Activated CD8-positive, alpha-beta memory T cell treated with anti-CD3 and anti-CD28 coated beads, Interleukin-2, amount 50 U/mL, for 4 hours (primary cell): ENCODE measurements around the gene OMD.
"Not testable (repeated sequence)": the region's sequence is repeated elsewhere in the genome, so short reads cannot be mapped to it uniquely, and the experiment has no call there.

Source experiments
- DNase-seq: peaks from one replicate; pipeline ENCODE4 v3.0.0-alpha.2; 2020

OMD gene, protein sequence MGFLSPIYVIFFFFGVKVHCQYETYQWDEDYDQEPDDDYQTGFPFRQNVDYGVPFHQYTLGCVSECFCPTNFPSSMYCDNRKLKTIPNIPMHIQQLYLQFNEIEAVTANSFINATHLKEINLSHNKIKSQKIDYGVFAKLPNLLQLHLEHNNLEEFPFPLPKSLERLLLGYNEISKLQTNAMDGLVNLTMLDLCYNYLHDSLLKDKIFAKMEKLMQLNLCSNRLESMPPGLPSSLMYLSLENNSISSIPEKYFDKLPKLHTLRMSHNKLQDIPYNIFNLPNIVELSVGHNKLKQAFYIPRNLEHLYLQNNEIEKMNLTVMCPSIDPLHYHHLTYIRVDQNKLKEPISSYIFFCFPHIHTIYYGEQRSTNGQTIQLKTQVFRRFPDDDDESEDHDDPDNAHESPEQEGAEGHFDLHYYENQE

DNA sequence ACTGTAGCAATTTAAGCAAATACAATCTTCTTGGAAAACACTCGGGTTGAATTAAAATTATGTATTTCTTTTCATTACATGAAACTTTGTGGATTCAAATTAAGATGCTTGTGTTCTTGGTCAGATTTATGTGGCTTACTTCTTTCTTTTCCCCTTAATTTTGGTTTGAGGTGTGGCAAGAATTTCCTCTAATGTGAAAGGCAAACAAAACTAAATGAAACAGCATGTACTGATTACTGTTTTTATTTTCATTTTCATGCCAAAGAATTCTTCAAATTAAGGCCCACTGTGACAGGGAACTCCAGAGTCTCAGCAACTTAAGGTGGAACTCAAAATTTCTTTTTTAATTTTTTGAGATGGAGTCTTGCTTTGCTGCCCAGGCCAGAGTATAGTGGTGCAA, at the start of gene OMD:
TSS of gene OMD (minus strand) at position 132 of the 400 bp plus-strand sequence. CDS start 6,913 bp downstream, outside the sequence.
- DNase-seq = no peak

DNA sequence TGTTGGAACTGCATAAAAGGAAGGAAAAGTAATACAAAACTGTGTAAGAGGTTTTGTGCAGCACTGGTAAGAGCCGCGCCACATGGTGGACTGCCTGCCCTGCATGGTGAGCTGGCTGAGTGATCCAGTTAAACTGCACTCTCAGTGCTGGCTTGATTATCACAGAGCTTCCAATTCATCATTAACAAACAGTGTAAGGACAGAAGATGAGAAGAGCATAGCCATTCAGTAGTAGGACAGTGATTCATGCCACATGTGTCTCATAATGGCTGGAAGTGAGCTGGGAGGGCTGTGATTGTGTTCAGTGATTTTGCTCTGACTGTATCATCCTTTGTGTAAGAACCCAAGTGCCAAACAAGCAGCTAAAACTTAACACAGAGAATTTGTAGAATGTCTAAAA, 43.9 kb upstream of the OMD start:
- no peak for DNase-seq

DNA sequence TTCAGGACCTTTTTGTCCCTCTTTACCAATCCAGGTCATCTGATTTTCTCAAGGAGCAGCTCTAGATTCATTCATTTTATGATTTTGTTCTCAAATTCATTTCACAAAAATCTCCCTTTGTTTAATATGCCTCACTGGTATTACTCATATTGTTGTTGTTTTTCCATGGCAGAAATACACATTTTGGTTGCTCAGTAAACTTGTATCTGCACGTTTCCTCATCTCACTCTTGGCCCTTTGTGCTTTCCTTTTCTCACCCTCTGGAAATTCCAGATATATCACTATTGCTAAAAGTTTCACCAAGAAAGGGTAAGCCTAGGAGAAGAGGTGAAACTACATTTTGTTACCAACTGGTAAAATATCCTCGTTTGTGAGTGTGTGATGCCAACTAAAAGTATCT, 43.2 kb upstream of the OMD start:
- no peak for DNase-seq

DNA sequence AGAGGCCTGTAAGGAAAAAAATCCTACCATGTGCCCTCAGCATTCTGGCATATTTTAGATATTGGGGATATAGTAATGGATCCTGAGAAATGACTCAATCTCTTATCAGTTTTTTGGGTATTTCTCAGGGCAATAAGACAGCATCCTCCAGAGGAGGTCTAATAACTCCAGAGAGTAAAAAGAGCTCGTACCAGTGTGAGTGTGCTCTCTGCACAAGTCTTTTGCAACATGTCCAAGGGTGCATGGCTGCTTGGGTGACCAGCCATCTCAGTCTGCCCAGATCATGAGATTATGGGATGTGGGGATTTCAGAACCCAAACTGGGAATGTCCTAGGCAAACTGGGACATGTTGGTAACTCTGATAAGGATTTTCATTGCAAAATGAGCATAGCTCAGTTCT, 42.8 kb upstream of the OMD start:
- DNase-seq = no peak

DNA sequence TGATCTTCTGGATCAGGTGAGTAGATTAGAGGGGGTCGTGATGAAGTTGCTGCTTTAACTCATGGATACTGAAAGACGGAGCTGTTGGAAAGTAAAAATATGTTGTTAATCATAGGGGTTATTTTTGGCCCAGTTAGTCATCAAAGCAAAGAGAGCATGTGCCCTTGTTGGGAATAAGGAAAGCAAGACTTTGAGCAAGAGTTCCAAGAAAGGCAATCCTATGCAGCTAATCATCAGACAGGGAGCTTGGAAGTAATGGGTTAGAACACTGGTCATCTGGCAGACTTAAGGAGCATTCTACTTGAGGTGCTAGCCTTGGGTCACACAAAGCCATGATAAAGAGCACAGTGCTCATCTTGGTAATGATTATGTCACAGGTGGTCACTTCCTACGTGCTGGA, 39.7 kb upstream of the OMD start:
- DNase-seq = no peak

DNA sequence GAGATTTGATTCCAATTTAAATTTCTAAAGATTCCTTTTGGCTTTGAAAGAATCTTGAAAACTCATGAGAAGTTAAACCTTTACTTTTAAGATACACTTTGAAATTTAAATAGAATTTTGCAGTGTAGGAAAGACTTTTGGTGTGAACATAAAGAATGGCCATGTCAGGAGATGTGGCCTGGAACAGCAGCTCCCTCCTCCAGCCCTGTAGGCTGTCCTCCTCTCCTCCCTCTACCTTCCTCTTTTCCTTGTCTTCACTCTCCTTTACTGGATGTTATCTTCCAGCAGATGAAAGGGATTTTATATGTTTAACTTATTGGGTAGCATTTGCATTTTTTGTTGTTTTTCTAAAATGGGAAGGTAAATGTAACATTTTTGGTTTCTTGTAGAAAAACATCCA, 39.1 kb upstream of the OMD start:
- no peak for DNase-seq

DNA sequence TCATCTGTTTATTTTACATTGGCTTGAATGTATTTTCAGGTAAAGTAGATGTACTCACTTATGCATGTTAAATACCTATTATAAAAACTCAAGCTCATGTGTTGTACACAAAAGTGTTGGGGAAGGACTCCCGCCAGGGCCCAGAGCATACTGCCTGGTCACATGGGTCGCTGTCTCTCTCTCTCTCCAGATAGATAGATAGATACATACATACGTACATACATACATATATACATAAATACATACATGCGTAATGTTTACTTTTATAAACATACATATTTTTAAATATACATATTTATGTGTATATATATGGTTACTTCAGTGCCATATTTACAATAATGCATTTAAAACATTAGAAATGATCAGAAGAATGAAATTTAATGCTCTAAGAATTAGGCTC, 33.3 kb upstream of the OMD start:
- DNase-seq = no peak

DNA sequence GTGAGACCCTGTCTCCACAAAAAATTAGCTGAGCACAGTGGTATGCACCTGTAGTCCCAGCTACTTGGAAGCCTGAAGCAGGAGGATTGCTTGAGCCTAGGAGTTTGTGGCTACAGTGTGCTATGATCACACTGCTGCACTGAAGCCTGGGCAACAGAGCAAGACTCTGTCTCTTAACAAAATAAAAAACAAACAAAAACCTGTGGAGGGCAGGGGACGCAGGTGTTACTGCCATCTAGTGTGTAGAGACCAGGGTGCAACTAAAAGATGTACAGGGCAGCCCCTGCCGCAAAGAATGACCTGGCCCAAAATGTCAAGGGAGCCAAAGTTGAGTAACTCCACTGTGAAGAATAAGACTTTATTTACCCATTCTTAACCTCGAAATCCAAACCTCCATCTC, 30.9 kb upstream of the OMD start:
- no peak for DNase-seq

DNA sequence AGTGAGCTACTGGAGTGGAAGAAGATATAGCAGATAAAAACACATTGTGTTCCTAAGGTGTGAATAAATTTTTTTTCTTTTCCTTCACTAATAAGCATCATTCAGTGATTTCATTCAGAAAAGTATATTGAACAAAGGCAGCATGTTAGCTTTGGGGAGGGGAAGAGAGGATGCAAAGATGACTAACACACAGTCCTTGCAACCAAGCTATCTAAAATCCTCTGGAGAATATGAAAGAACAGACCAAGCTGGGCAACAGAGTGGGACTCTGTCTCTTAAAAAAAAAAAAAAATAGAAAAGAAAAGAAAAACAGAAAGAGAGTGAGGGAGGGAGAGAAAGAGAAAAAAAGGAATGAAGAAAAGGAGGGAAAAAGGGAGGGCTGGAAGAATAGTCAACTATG, 22.3 kb upstream of the OMD start:
- no peak for DNase-seq

DNA sequence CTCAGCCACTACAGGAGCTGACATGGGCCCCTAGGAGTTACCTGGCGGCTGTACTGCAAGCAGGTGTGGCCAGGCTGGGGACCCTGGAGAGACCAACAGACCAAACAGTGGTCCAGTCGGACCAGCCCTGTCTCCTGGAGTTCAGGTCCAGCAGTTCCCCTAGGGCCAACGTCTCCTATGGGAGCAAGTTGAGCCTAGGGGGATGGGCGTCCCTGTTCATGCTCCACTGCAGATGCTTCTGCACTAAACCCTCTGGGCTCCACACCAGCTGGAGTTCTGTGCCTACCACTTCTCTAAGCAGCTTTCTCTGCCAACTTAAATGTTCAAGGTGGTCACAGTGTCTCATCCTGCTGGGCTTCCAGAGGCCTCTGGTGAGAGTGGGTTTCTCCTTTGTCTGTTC, 20.6 kb upstream of the OMD start:
- DNase-seq = no peak

DNA sequence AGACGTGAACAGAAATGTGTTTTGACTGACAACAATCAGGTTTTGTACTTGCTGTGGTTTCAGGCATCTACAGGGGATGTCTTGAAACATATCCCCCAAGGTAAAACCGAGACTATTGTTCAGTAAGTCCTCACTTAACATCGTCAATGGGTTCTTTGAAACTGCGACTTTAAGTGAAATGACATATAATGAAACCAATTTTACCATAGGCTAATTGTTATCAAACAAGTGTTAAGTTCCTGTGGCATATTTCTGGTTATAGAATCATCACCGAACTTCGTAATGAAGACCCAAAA, 16.4 kb upstream of the OMD start:
- DNase-seq = no peak

DNA sequence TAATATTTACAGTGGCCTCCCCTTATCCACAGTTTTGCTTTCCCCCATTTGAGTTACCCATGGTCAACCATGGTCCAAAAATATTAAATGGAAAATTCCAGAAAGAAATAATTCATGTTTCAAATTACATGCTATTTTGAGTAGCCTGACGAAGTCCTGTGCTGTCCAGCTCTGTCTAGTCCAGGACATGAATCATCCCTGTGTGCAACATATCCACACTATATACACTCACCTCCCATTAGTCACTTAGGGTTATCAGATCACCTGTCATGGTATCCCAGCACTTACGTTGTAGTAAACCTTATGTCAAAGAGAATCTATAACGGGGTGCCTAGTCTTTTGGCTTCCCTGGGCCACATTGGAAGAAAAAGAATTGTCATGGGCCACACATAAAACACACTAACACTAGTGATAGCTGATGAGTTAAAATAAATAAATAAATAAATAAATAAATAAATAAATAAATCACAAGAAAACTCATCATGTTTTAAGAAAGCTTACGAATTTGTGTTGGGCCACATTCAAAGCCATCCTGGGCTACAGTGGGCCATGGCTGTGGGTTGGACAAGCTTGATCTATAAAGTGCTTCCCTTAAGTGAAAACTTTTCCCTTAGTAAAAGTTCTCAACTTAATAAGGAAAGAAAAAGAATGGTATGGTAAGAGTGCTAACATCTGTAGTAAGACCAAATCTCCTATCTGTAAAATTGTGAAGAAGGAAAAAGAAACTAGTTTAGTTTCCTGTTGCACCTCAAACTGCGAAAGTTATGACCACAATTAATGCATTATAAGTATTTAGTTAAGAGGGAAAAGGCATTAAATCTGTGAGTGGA, 15.9 kb upstream of the OMD start:
- DNase-seq = no peak

DNA sequence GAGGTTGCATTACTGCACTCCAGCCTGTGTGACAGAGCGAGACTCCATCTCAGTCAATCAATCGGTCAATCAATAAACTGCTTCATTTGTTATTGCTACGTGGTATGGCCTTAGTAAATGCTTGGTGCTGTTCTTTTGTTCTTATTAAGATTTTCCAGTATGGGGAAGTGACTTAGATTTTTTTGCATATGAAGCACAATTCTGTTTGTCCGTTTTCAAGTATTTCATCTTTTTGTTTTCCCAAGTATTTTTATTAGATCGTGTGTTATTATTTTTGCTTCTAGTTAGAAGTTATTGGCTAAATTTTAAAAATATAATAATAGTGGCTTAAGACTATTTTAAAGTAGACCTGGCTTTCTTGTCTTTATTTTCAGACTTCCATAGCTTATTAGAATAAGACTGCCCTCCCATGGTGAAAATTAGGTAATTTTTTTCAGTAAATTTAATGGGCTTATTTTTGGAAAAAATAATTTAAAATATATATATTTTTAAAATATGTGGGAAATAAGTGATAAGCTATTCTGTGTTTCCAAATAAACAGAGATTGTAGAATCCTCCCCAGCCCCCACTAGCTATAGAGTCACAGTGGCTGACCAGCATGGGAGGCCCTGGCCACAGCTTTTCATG, 14.7 kb upstream of the OMD start:
- no peak for DNase-seq

DNA sequence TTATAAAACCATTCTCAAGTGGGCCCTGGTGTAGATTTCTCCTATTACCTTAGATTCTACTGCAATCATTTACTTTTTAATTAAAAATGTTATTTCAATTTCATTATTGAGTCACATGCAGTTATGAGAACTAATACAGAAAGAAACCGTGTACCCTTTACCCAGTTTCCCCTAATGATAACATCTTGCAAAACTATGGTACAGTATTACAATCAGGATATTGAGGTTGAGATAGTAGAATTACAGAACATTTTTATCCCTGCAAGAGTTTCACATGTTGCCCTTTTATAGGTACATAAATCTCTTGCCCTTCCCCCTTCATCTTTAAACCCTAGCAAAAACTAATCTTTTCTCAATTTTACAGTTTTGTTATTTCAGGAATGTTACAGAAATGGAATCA, 11.0 kb upstream of the OMD start:
- no peak for DNase-seq

DNA sequence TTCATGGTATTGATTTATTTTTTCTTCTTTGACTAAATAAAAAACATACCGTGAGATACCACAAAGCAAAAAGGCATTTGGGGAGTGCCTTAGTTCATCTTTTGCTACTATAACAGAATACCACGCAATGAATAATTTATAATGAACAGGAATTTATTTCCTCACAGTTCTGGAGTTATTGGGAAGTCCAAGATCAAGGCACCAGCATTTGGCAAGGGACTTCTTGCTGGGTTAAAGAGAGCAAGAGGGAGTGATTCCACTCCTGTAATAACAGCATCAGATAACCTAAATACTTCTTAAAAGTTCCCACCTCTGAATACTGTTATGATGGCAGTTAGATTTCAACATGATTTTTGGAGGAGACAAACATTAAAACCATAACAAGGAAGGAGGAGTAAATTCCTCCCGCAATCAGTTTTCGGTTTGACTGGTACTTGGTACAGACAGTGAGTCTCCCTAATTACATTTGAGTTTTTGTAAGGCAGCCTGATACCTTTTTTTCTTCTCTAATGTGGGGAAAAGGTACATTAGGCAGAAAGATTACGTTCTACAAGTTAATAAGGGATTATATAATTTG, 8.8 kb upstream of the OMD start:
- DNase-seq = no peak

DNA sequence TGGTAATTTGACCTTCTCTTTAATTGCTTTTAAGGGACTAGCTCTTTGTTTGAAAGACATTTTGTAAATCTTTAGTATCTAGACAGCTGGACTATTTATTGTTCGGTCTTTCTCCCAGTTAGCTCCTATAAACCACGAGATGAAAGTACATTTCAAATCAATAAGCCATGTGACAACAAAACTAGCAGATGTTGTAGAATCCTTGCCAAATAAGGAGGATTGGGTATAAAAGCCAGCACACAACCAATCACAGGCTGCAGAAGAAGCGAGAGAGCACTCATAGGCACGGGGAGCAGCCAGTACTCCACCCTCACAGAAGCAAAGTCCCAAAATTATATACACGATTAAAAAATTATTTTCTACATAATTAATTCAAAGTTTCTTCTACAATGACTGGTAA, 8.1 kb upstream of the OMD start:
- no peak for DNase-seq

DNA sequence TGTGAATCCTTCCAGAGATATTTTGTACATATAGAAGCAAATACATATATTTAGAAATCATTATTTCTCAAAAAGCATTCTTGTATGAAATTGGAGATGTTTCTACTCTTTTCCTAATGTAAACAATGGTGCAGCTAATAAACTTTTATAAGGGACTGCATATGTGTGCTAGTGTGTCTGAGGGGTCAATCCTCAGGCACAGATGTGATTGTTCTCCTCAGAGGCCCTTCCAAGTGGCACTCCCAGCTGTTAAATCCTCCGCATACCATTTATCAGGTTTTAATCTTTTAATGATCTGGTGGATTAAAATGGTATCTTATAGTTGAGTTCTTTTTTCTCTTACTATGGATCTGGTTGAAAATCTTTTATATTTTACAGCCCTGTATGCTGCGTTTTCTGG, 5.6 kb upstream of the OMD start:
- no peak for DNase-seq

DNA sequence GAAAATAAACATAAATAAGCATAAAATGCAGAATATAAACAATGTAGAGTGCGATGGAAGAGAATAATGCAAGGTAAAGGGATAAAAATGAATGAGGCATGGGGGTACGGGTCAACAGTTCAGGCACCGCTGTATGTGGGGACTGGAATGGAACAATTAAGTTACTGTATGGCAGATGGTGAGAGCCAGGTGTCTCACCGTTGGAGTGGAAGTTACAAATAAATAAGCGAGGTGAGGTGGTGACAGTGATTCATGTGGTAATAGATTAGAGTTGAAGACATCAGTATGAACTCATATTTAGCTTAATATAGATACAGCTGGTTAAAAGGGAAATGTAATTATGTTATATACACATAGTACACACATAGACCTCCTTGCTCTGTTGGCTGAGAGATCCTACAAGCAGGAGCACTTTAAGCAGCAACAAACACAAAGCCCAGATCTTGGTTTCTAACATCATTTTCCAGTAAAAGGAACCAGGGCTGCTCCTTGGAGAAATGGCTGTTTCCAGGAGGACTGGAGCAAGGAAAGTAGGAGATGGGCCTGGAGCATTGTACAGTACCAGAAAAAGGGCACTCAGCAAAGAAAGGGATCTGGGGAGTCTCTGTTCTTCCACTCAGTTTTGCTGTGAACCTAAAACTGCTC, 2.4 kb upstream of the OMD start:
- DNase-seq = no peak

DNA sequence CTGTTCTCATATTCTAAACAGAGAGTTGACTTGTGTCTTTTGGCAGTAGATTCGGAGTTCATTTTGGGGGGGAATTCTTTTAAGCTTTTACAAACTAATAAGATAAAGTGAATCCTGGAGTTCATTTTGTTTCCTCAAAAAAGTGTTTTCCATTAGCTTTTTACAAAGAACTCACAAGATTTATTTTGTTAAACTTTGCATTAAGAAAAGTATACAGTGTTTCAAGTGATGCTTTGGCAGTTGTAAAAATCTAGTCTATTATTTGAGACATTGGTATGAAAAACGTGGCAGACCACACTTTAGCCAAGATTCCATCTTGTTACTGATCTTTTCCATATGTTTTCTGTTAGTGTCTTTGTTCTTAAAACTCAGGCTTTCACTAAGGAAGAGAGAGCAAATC, 1.2 kb upstream of the OMD start:
- DNase-seq = no peak

DNA sequence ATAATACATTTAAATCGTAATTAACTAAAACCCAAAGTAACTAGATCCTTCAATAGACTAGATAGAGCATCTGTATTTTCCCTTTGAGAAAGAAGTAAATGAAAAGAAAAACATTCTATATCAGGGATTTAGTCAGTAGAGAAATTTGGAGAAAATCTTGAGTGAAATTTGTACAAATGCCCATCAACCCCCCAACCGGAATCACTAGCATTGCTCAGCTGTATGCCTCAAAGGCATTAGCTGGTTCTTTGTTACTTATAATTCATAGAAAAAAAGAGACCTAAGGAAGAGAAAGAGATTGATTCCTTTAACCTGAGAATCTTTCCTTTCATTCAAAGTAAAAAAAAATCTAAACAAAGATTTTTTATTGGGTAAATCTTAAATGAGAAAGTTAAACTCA, 659 bp downstream of the OMD start:
- no peak for DNase-seq

DNA sequence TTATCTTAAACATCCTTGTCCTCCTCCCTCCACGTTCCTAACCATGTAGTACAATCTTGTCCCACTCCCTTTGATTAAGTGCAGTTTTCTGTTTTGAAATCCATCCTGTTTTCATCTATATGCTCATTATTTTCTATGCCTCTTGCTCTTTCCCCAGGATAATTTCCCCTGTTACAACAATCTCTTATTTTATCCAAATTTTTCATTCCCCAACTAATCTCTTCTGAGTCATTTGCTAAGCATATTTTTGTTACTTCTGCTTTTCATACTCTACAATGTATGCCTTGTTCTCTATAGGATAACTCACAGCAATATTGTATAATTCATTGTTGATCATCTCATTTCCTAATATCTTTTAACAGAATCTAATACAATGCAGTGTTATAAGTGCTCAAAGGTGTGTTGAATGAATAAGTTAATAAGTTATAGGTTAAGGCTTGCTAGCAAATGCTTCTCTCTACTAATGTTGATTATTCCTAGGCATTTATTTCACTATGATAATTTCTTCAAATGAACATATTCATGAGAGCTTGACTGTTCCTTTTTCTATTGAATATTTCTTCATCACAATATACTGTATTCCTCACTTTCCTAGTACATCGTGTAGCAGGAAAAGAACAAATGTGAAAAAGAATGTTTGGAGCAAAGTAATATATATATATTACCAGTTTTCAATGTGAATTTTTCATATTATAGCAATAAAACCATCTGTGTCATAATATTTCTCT, 1.5 kb downstream of the OMD start:
- no peak for DNase-seq

DNA sequence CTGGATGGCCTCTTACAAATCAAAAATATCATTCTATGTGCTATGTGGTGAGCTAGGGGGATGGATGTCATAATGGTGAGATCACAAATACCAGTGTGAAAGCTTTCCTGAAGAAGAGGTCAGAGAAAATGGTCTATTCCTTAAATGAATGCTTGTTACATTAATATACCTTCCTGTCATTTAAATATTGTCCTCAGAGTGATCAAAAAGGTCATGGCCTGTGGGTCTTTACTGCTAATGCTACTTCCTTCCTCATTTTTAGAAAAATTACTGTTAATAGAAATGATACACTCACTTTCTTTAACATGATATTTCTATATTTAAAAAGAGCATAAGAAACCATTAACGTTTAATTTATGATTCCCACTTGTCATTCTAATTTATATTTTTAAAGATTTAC, 9.7 kb downstream of the OMD start:
- DNase-seq = no peak

DNA sequence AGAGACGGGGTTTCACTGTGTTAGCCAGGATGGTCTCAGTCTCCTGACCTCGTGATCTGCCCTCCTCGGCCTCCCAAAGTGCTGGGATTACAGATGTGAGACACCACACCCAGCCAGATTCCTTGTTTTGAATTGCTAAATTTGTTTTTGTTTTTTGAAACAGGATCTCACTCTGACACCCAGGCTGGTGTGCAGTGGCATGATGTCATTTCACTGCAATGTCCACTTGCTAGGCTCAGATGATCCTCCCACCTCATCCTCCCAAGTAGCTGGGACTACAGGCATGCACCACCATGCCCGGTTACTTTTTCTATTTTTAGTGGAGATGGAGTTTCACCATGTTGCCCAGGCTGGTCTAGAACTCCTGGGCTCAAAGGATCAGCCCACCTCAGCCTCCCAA, 13.1 kb downstream of the OMD start:
- DNase-seq = not testable (repeated sequence)
